ENCODE measurements around the gene SCAMP3. TPM values are rescaled to one million over a fixed set of nuclear protein-coding genes. Genes with fewer than 3 reads are reported as not detected.
"Not testable (repeated sequence)": the region's sequence is repeated elsewhere in the genome, so short reads cannot be mapped to it uniquely, and the experiment has no call there.

The SCAMP3 gene
- total and polyA plus RNA-seq, 3 donors from 2014 or later = 63.0 to 80.6 (median 70.9) TPM

DNA sequence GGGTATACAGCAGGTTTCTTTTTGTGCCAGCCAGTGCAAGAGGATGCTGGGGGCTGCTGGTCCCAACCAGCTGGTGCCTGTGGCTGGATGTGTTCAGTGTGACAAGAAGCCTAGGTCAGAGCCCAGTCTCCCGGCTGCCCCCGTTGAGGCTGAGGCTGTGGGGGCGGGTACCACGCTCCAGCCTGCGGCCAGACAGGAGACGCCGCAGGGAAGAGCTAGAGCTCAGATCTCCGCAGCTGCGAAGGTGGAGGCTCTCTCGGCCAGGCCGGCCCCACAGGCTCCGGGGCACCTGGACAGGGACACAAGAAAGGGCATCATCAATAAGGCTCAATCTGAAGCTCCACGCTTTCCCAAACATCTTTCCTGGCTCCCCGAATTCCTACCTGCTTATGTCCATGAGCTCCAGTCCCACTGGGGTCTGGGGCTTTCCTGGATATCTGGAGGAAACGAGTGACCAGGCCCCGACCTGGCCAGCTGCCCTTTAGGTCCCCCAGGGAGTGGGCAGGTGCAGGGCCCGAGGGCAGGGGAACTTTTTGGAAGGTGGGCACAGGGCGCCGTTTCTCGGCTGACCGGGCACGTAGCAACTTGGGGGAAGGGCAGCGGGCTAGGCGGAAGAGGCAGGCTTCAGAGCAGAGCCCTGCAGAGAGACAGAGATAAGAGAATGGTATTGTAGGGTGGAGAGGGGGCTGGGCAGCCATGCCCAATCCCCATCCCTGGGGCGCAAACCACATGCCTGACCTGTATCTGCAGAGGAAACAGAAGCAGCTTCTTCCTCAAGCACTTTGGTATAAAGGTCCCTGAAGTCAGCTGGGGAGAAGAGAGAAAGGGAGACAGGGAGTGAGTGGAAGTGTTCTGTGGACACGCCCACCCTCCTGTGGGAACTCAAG is 14.2 kb downstream of the SCAMP3 start:
- Histone ChIP-seq H3K9me3 (no peaks in the 10 kb centered on the region), H3K27me3 (no peaks in the 10 kb centered on the region), H3K4me1 (peaks cover 24% of the 10 kb centered on the region), H3K27ac (no peak overlapping the region), H3K4me3 (no peak overlapping the region), H3K36me3 (ENCODE audit: low read depth, missing control alignments) (no peaks in the 10 kb centered on the region)
- no peak for DNase-seq
- 86 to 91% methylated on average over 18 to 26 of the region's 26 CpGs for WGBS, 2 donors
- intact Hi-C loops (cut with DNase I; ENCODE audit: low total_unique reads) = no loop called here
- no peak for TF ChIP-seq POLR2A (IDR thresholded peaks at IDR 0.05)
- no peak for TF ChIP-seq CTCF (IDR thresholded peaks at IDR 0.05)

GRCh38 chr1:155246796-155247195 is 15.4 kb downstream of the SCAMP3 start:
- H3K27ac ChIP-seq; H3K27me3 ChIP-seq; H3K36me3 ChIP-seq (ENCODE audit: low read depth, missing control alignments); H3K9me3 ChIP-seq; DNase-seq; intact Hi-C loops (cut with DNase I; ENCODE audit: low total_unique reads); H3K4me3 ChIP-seq: not testable (repeated sequence)
- WGBS, 2 donors = 94 to 96% methylated on average over 3 of the region's 3 CpGs
- peaks cover 21% of the 10 kb centered on the region for H3K4me1 ChIP-seq

DNA sequence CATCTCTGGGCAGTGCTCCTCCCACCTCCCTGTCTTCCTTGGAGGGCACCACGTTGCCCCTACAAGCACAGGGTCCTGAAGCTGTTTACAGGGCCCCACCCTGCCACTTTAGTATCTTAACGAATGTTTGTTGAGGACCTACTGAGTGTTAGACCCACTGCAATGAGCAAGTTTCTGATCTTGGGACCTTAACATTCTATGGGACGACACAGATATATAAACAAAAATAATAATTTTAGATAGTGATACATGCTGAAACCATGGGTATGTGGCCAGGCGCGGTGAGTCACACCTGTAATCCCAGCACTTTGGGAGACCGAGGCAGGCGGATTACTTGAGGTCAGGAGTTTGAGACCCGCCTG is 17.0 kb downstream of the SCAMP3 start:
- intact Hi-C loops (cut with DNase I; ENCODE audit: low total_unique reads) = no loop called here
- Histone ChIP-seq H3K4me1 (peaks cover 8% of the 10 kb centered on the region), H3K27me3 (no peaks in the 10 kb centered on the region), H3K27ac (peak overlapping the region; percentile 81 to 94), H3K9me3 (no peaks in the 10 kb centered on the region), H3K4me3 (peak overlapping the region; percentile 64 to 72), H3K36me3 (ENCODE audit: low read depth, missing control alignments) (no peaks in the 10 kb centered on the region)
- TF ChIP-seq CTCF (IDR thresholded peaks at IDR 0.05) (no peak), POLR2A (IDR thresholded peaks at IDR 0.05) (no peak)
- 42 to 48% methylated on average over 8 of the region's 8 CpGs for WGBS, 2 donors
- DNase-seq = no peak

DNA sequence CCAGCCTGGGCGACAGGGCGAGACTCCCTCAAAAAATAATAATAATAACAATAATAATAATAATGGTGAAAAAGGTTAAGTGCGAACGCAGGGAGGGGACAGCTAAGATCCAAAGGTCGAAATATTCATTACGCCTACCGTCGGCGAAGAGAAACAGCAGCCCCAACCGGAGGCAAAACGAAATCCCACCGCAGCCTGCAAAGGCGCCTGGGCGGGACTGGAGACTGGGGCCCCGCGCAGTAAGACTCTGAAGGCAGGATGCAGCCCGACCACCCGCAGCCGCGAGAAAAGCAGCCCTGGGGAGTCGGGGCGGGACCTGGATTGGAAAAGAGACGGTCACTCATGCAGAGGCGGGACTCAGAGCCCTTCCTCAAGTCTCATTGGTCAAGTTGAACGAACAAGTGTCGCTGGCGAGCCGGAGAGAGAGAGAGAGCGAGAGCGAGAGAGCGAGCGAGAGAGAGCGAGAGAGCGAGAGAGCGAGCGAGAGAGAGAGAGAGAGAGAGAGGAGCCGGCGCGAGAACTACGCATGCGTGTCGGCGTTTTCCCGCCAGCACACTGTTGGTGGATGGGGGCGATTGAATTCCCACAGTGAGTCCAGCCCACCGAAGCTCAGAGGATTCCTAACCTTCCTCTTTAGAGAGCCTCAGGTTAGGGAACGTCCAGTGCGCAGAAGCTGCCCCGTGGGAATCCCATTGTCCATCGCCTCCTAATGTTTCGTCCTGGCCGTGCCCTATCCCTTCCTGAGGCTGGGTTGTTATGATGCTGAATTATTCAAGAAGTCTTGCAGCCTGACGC is 17.6 kb downstream of the SCAMP3 start:
- DNase-seq = peak; percentile 98
- WGBS, 2 donors = 1% methylated on average over 53 of the region's 53 CpGs
- Histone ChIP-seq H3K4me1 (peaks cover 8% of the 10 kb centered on the region), H3K27ac (peak overlapping the region; percentile 81 to 94), H3K4me3 (peak overlapping the region; percentile 64 to 72), H3K36me3 (ENCODE audit: low read depth, missing control alignments) (no peaks in the 10 kb centered on the region), H3K9me3 (no peaks in the 10 kb centered on the region), H3K27me3 (no peaks in the 10 kb centered on the region)
- peak; percentile 74 to 94 (median 93) for TF ChIP-seq CTCF (IDR thresholded peaks at IDR 0.05)
- TF ChIP-seq POLR2A (IDR thresholded peaks at IDR 0.05) = peak; percentile 16
- intact Hi-C loops (cut with DNase I; ENCODE audit: low total_unique reads) = no loop called here

GRCh38 chr1:155242805-155243358 is 19.3 kb downstream of the SCAMP3 start:
- Histone ChIP-seq H3K27me3 (no peaks in the 10 kb centered on the region), H3K4me1 (peaks cover 8% of the 10 kb centered on the region), H3K36me3 (ENCODE audit: low read depth, missing control alignments) (no peaks in the 10 kb centered on the region), H3K9me3 (no peaks in the 10 kb centered on the region), H3K4me3 (no peak overlapping the region), H3K27ac (peak overlapping the region in 1 of 2 donors; percentile 94)
- DNase-seq = no peak
- WGBS, 2 donors = 78 to 80% methylated on average over 3 of the region's 3 CpGs
- intact Hi-C loops (cut with DNase I; ENCODE audit: low total_unique reads) = no loop called here
- TF ChIP-seq POLR2A (IDR thresholded peaks at IDR 0.05) = no peak
- no peak for TF ChIP-seq CTCF (IDR thresholded peaks at IDR 0.05)
